H9 (cell line): Measurements from ENCODE around the gene SEL1L. TPM values are rescaled to one million over a fixed set of nuclear protein-coding genes. Genes with fewer than 3 reads are reported as not detected.

Experiments
- DNase-seq: peaks from one replicate; pipeline ENCODE4 v3.0.0-alpha.2; 2017
- H2AFZ ChIP-seq: one replicate; pipeline ENCODE4 v1.6.1; 2013; ENCODE audit warnings: mild to moderate bottlenecking, low read length, control low read depth, moderate library complexity
- H2AK5ac ChIP-seq: 2 replicates; pipeline ENCODE4 v1.6.1; 2013; ENCODE audit warnings: low read length, control low read depth, mixed read lengths; ENCODE audit not compliant: insufficient read length
- H2BK120ac ChIP-seq: one replicate; pipeline ENCODE4 v1.6.1; 2013; ENCODE audit warnings: low read depth, mild to moderate bottlenecking, low read length, control low read depth, inconsistent platforms; ENCODE audit not compliant: poor library complexity, severe bottlenecking
- H2BK12ac ChIP-seq: 2 replicates; pipeline ENCODE4 v1.6.1; 2013; ENCODE audit warnings: low read length, control low read depth, mixed read lengths, low read depth; ENCODE audit not compliant: insufficient read length
- H2BK15ac ChIP-seq: 2 replicates; pipeline ENCODE4 v1.6.1; 2013; ENCODE audit warnings: low read depth, low read length, control low read depth
- H2BK20ac ChIP-seq: one replicate; pipeline ENCODE4 v1.6.1; 2013; ENCODE audit warnings: low read depth, mild to moderate bottlenecking, low read length, control low read depth, inconsistent platforms; ENCODE audit not compliant: poor library complexity, severe bottlenecking
- H2BK5ac ChIP-seq: 2 replicates; pipeline ENCODE4 v1.6.1; 2013; ENCODE audit warnings: low read length, control low read depth, mixed read lengths; ENCODE audit not compliant: insufficient read length
- H3K14ac ChIP-seq: 2 replicates; pipeline ENCODE4 v1.6.1; 2013; ENCODE audit warnings: low read length, control low read depth; ENCODE audit not compliant: insufficient read depth
- H3K18ac ChIP-seq: 2 replicates; pipeline ENCODE4 v1.6.1; 2013; ENCODE audit warnings: low read depth, mild to moderate bottlenecking, mixed read lengths, low read length, control low read depth; ENCODE audit not compliant: insufficient read length
- H3K23ac ChIP-seq: 2 replicates; pipeline ENCODE4 v1.6.1; 2013; ENCODE audit warnings: low read length, control low read depth, mixed read lengths, low read depth; ENCODE audit not compliant: insufficient read length
- H3K23me2 ChIP-seq: 2 replicates; pipeline ENCODE4 v1.6.1; 2013; ENCODE audit warnings: low read depth, mild to moderate bottlenecking, mixed read lengths, low read length, control low read depth; ENCODE audit not compliant: insufficient read length, poor library complexity, severe bottlenecking
- H3K27ac ChIP-seq: 2 replicates; pipeline ENCODE4 v1.5.1; 2013; ENCODE audit warnings: low read length, control low read depth, mixed read lengths, low read depth; ENCODE audit not compliant: insufficient read length
- H3K27me3 ChIP-seq: 2 replicates; pipeline ENCODE4 v1.6.1; 2013; ENCODE audit warnings: low read length, control low read depth, inconsistent platforms; ENCODE audit not compliant: insufficient read depth
- H3K4ac ChIP-seq: 2 replicates; pipeline ENCODE4 v1.6.1; 2013; ENCODE audit warnings: low read depth, mild to moderate bottlenecking, control low read depth, inconsistent platforms, low read length, moderate library complexity
- H3K4me1 ChIP-seq: 2 replicates; pipeline ENCODE4 v1.6.1; 2013; ENCODE audit warnings: low read length, control low read depth, inconsistent platforms; ENCODE audit not compliant: insufficient read depth
- H3K4me2 ChIP-seq: 2 replicates; pipeline ENCODE4 v1.6.1; 2013; ENCODE audit warnings: low read length, control low read depth, mixed read lengths; ENCODE audit not compliant: insufficient read length, insufficient read depth
- H3K56ac ChIP-seq: 2 replicates; pipeline ENCODE4 v1.6.1; 2013; ENCODE audit warnings: low read depth, mild to moderate bottlenecking, mixed read lengths, low read length, control low read depth; ENCODE audit not compliant: insufficient read length
- H3K79me1 ChIP-seq: 2 replicates; pipeline ENCODE4 v1.6.1; 2013; ENCODE audit warnings: low read depth, mild to moderate bottlenecking, moderate library complexity, low read length, control low read depth, inconsistent platforms; ENCODE audit not compliant: insufficient read depth, poor library complexity, severe bottlenecking
- H3K79me2 ChIP-seq: 2 replicates; pipeline ENCODE4 v1.6.1; 2013; ENCODE audit warnings: low read length, control low read depth, inconsistent platforms; ENCODE audit not compliant: insufficient read depth
- H3K9ac ChIP-seq: 2 replicates; pipeline ENCODE4 v1.6.1; 2013; ENCODE audit warnings: low read length, control low read depth, mixed read lengths; ENCODE audit not compliant: insufficient read length; ENCODE audit errors: extremely low read depth
- H3K9me3 ChIP-seq: one replicate; pipeline ENCODE4 v1.6.1; 2013; ENCODE audit warnings: low read depth, low read length, inconsistent platforms; ENCODE audit not compliant: control insufficient read depth
- H3T11ph ChIP-seq: one replicate; pipeline ENCODE4 v1.6.1; 2013; ENCODE audit warnings: mild to moderate bottlenecking, low read length, control low read depth, inconsistent platforms
- H4K20me1 ChIP-seq: one replicate; pipeline ENCODE4 v1.6.1; 2013; ENCODE audit not compliant: control insufficient read depth, insufficient read length, insufficient read depth
- H4K5ac ChIP-seq: 2 replicates; pipeline ENCODE4 v1.6.1; 2013; ENCODE audit warnings: low read depth, mild to moderate bottlenecking, mixed read lengths, low read length, control low read depth; ENCODE audit not compliant: insufficient read length
- H4K8ac ChIP-seq: replicated peaks from 2 replicates; pipeline ENCODE4 v1.6.1; 2013; ENCODE audit warnings: low read length, control low read depth, mixed read lengths, low read depth; ENCODE audit not compliant: insufficient read length
- H4K91ac ChIP-seq: 2 replicates; pipeline ENCODE4 v1.6.1; 2013; ENCODE audit warnings: low read depth, mild to moderate bottlenecking, moderate library complexity, mixed read lengths, low read length, control low read depth; ENCODE audit not compliant: insufficient read length
- H3K27ac Mint-ChIP-seq, 3 experiments: 2 replicates in 2 of 3; 3 replicates in 1 of 3; pipeline ENCODE4 v1.8.0; 2020 to 2021; ENCODE audit warnings: mixed read lengths in 3 of 3, mild to moderate bottlenecking in 1 of 3, moderate library complexity in 1 of 3
- H3K27me3 Mint-ChIP-seq: 2 replicates; pipeline ENCODE4 v1.8.0; 2021; ENCODE audit warnings: low read depth, mild to moderate bottlenecking, moderate library complexity, mixed read lengths
- H3K36me3 Mint-ChIP-seq, 3 experiments: 2 replicates in 2 of 3; 3 replicates in 1 of 3; pipeline ENCODE4 v1.8.0; 2020 to 2021; ENCODE audit warnings: low read depth in 3 of 3, mixed read lengths in 3 of 3; ENCODE audit not compliant: insufficient read depth in 1 of 3
- H3K4me1 Mint-ChIP-seq, 2 experiments: 2 replicates each; pipeline ENCODE4 v1.8.0; 2020; ENCODE audit warnings: mixed read lengths in 2 of 2
- H3K4me3 Mint-ChIP-seq, 2 experiments: 2 replicates in 1 of 2; 3 replicates in 1 of 2; pipeline ENCODE4 v1.8.0; 2020 to 2021; ENCODE audit warnings: mild to moderate bottlenecking in 2 of 2, mixed read lengths in 2 of 2, moderate library complexity in 1 of 2
- H3K9me3 Mint-ChIP-seq, 2 experiments: 2 replicates in 1 of 2; 3 replicates in 1 of 2; pipeline ENCODE4 v1.8.0; 2020; ENCODE audit warnings: mild to moderate bottlenecking in 2 of 2, mixed read lengths in 2 of 2, moderate library complexity in 1 of 2
- WGBS: extraction: QIAGEN DNeasy Blood & Tissue Kit; methylation state at CpG from one replicate; pipeline ENCODE4 v1.1.7; 2013; ENCODE audit warnings: missing lambda C conversion rate, low lambda C conversion rate, mixed read lengths; ENCODE audit not compliant: insufficient read length; ENCODE audit errors: extremely low coverage; 5-methylcytosine and 5-hydroxymethylcytosine counted together
- total RNA-seq: library from RNA; stranded (reverse); gene quantifications from 2 replicates; pipeline ENCODE4 v1.2.1, GENCODE V29; 2021
- TF ChIP-seq, protein P1 (sequence below): fragments of 200-600 bp; sonication (generic); conservative IDR thresholded peaks from 3 replicates; pipeline ENCODE4 v1.8.0; 2021; ENCODE audit warnings: antibody characterized with exemption, mild to moderate bottlenecking

The SEL1L gene
- total RNA-seq, 1 experiment from 2014 or later, result 27.5 TPM

DNA sequence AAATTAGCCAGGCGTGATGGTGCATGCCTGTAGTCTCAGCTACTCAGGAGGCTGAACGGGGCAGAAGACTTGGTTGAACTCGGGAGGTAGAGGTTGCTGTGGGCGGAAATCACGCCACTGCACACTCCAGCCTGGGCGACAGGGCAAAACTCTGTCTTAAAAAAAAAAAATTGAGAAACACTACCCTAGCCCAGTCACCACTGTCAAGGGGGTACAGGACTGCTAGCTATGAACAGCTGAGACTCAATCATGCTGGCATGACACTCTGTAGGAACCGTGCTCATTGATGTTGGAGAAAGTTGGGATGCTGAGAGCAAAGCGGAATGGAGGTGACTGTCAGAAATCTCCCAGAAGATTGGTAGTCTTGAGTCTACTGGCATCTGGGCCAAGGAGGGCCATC, 75.3 kb downstream of the SEL1L start:
- Histone ChIP-seq H2BK5ac (no peak overlapping the region), H4K5ac (no peak overlapping the region), H3K23me2 (no peaks in the 10 kb centered on the region), H3K79me2 (no peaks in the 10 kb centered on the region), H3K27me3 (no peaks in the 10 kb centered on the region), H3K79me1 (no peaks in the 10 kb centered on the region), H3K14ac (no peak overlapping the region), H2BK12ac (no peak overlapping the region), H2BK120ac (no peak overlapping the region), H3K9me3 (no peaks in the 10 kb centered on the region), H3K4ac (no peak overlapping the region), H3K23ac (no peak overlapping the region), H2BK15ac (no peak overlapping the region), H3K9ac (no peak overlapping the region), H4K8ac (no peak overlapping the region), H3T11ph (no peak overlapping the region), H4K91ac (no peak overlapping the region), H3K27ac (no peak overlapping the region), H3K18ac (no peak overlapping the region), H2AK5ac (no peak overlapping the region), H3K56ac (no peak overlapping the region), H3K4me1 (no peaks in the 10 kb centered on the region), H3K4me2 (no peak overlapping the region), H2BK20ac (no peak overlapping the region), H4K20me1 (no peaks in the 10 kb centered on the region), H2AFZ (no peak overlapping the region)
- H3K27ac Mint-ChIP-seq, result no peak overlapping the region
- no peaks in the 10 kb centered on the region for H3K27me3 Mint-ChIP-seq
- peaks cover 0 to 2% (median 0%) of the 10 kb centered on the region in 3 experiments; a peak in 1 of 7 replicates for H3K36me3 Mint-ChIP-seq
- no peaks in the 10 kb centered on the region for H3K4me1 Mint-ChIP-seq
- H3K4me3 Mint-ChIP-seq, result no peak overlapping the region
- DNase-seq, result no peak
- peaks cover 2 to 10% of the 10 kb centered on the region in 2 experiments; a peak in 2 of 5 replicates for H3K9me3 Mint-ChIP-seq
- TF ChIP-seq, protein P1, sequence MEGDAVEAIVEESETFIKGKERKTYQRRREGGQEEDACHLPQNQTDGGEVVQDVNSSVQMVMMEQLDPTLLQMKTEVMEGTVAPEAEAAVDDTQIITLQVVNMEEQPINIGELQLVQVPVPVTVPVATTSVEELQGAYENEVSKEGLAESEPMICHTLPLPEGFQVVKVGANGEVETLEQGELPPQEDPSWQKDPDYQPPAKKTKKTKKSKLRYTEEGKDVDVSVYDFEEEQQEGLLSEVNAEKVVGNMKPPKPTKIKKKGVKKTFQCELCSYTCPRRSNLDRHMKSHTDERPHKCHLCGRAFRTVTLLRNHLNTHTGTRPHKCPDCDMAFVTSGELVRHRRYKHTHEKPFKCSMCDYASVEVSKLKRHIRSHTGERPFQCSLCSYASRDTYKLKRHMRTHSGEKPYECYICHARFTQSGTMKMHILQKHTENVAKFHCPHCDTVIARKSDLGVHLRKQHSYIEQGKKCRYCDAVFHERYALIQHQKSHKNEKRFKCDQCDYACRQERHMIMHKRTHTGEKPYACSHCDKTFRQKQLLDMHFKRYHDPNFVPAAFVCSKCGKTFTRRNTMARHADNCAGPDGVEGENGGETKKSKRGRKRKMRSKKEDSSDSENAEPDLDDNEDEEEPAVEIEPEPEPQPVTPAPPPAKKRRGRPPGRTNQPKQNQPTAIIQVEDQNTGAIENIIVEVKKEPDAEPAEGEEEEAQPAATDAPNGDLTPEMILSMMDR, result no peak
- no CpG with 5 or more reads among the region's 8 CpGs for WGBS
